ENCODE measurements around the gene NUBP2. TPM values are rescaled to one million over a fixed set of nuclear protein-coding genes. Genes with fewer than 3 reads are reported as not detected.

The NUBP2 gene
- total RNA-seq, 4 donors from 2014 or later: 47.1 to 99.9 (median 59.3) TPM

DNA sequence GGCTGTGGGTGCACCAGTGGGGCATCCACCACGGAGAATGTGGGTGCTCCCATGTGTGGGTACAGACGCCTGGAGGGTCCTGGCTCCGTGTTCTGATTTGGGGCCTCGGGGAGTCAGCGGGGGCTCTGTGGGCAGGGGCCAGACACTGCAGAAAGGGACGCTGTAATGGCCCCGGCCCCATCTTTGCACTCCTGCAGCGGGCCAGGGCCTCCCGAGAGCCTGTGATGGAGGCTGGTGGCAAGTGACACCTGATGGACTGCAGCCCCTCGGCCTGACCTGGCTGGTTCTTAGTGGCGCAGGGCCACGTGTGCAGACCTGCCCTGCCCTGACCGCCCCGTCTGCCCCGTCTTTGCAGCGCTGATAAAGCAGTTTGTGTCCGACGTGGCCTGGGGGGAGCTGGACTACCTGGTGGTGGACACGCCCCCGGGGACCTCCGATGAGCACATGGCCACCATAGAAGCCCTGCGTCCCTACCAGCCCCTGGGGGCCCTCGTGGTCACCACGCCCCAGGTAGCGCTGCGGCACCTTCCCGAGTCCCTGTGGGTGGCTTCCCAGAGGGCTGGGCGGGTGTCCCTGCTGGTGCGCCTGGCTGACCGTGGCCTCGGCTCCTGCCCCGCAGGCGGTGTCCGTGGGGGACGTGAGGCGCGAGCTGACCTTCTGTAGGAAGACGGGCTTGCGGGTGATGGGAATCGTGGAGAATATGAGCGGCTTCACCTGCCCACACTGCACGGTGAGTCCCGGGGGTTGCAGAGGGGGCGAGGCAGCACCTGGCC is 4.7 kb downstream of the NUBP2 start:
- Histone ChIP-seq H3K4me1 (peaks cover 0 to 17% (median 0%) of the 10 kb centered on the region in 4 donors), H3K36me3 (peaks cover 0 to 43% (median 0%) of the 10 kb centered on the region in 3 donors), H3K9me3 (no peaks in the 10 kb centered on the region), H3K4me3 (no peak overlapping the region), H3K27me3 (no peaks in the 10 kb centered on the region), H3K27ac (no peak overlapping the region)
- peak in 1 of 3 donors; percentile 45 for DNase-seq
- TF ChIP-seq, protein P1, sequence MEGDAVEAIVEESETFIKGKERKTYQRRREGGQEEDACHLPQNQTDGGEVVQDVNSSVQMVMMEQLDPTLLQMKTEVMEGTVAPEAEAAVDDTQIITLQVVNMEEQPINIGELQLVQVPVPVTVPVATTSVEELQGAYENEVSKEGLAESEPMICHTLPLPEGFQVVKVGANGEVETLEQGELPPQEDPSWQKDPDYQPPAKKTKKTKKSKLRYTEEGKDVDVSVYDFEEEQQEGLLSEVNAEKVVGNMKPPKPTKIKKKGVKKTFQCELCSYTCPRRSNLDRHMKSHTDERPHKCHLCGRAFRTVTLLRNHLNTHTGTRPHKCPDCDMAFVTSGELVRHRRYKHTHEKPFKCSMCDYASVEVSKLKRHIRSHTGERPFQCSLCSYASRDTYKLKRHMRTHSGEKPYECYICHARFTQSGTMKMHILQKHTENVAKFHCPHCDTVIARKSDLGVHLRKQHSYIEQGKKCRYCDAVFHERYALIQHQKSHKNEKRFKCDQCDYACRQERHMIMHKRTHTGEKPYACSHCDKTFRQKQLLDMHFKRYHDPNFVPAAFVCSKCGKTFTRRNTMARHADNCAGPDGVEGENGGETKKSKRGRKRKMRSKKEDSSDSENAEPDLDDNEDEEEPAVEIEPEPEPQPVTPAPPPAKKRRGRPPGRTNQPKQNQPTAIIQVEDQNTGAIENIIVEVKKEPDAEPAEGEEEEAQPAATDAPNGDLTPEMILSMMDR (IDR thresholded peaks at IDR 0.05): no peak
- no peak for TF ChIP-seq POLR2A (IDR thresholded peaks at IDR 0.05)

- H3K4me3 ChIP-seq: no peak overlapping the region
- H3K9me3 ChIP-seq: no peaks in the 10 kb centered on the region
- no peak overlapping the region for H3K27ac ChIP-seq
- H3K27me3 ChIP-seq: no peaks in the 10 kb centered on the region
- peaks cover 0 to 43% (median 0%) of the 10 kb centered on the region in 3 donors for H3K36me3 ChIP-seq
- TF ChIP-seq, protein P1 (IDR thresholded peaks at IDR 0.05): no peak
- TF ChIP-seq POLR2A (IDR thresholded peaks at IDR 0.05): no peak
- no peak for DNase-seq
- H3K4me1 ChIP-seq: peaks cover 0 to 17% (median 0%) of the 10 kb centered on the region in 4 donors
Measured at GRCh38 chr16:1788095-1788707, 5.4 kb downstream of the NUBP2 start.

DNA sequence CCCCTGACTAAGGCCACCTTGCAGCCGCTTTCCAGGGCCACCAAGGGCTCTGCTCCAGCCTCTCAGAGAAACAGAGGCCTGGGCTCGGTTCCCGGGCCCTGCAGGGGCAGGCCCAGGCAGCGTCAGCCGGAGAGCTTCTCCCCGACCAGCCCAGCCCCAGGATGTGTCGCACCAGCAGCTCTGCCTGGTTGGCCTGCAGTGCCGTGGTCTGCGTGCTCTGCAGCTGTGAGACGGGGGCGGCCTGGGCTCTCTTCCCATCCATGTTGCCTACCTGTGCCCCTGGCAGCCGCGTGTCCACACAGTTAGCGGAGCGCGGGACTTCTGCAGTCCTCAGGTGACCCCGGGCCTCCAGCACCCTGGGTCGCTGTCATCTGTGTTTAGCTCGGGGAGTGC is 5.9 kb downstream of the NUBP2 start:
- no peak overlapping the region for H3K4me3 ChIP-seq
- TF ChIP-seq, protein P1 (IDR thresholded peaks at IDR 0.05): no peak
- no peak for TF ChIP-seq POLR2A (IDR thresholded peaks at IDR 0.05)
- peaks cover 0 to 14% (median 0%) of the 10 kb centered on the region in 4 donors for H3K4me1 ChIP-seq
- no peaks in the 10 kb centered on the region for H3K27me3 ChIP-seq
- H3K27ac ChIP-seq: no peak overlapping the region
- no peaks in the 10 kb centered on the region for H3K9me3 ChIP-seq
- peaks cover 0 to 43% (median 0%) of the 10 kb centered on the region in 3 donors for H3K36me3 ChIP-seq
- DNase-seq: no peak

DNA sequence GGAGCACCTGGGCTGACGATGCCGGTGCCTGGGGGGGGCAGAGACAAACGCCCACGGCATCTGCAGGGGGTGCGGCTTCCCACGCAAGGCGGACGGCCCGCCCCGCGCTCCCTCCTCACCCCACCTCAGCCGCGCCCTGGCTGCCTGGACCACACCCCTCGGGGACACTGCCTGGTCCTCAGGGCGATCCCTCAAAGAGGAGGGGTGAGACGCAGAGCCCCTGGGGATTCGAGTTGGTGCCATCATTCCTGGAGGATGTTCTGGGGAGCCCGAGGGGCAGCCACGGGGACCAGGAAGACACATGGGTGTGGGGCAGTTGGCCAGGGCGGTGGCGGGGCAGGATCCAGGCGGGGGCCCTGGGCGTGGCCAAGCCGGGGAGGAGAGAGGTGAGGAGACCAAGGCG is 6.9 kb downstream of the NUBP2 start:
- no peak for TF ChIP-seq POLR2A (IDR thresholded peaks at IDR 0.05)
- TF ChIP-seq, protein P1 (IDR thresholded peaks at IDR 0.05): no peak
- no peak overlapping the region for H3K27ac ChIP-seq
- peak in 1 of 3 donors; percentile 46 for DNase-seq
- peaks cover 0 to 43% (median 0%) of the 10 kb centered on the region in 3 donors for H3K36me3 ChIP-seq
- no peaks in the 10 kb centered on the region for H3K27me3 ChIP-seq
- H3K9me3 ChIP-seq: no peaks in the 10 kb centered on the region
- H3K4me3 ChIP-seq: no peak overlapping the region
- H3K4me1 ChIP-seq: peaks cover 0 to 5% (median 0%) of the 10 kb centered on the region in 4 donors

DNA sequence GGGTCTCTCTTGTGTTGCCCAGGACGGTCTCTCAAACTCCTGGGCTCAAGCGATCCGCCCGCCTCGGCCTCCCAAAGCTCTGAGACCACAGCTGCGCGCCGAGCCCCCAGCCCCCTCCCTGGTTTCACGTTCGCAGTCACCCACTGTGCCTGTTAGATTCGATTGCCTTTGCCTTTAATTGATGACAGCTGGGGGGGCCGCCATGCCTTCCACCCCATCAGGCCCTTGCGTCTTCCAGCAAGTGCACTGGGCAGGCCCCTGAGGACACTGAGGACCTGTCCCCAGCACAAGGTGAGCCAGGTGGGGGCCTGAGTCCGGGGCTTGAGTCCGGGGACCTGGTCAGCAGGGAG is 7.5 kb downstream of the NUBP2 start:
- Histone ChIP-seq H3K27ac (no peak overlapping the region), H3K4me3 (no peak overlapping the region), H3K9me3 (no peaks in the 10 kb centered on the region), H3K4me1 (no peaks in the 10 kb centered on the region), H3K27me3 (no peaks in the 10 kb centered on the region), H3K36me3 (peaks cover 0 to 43% (median 0%) of the 10 kb centered on the region in 3 donors)
- TF ChIP-seq, protein P1 (IDR thresholded peaks at IDR 0.05): no peak
- TF ChIP-seq POLR2A (IDR thresholded peaks at IDR 0.05): no peak
- DNase-seq: peak in 1 of 3 donors; percentile 45
